ENCODE results near the gene CDX1.

The CDX1 gene

GRCh38 chr5:150144879-150145278 is 21.7 kb upstream of the CDX1 start:
- no peak for DNase-seq (ENCODE audit: extremely low read depth in 1 of 2, low read depth in 1 of 2)

- no peak for DNase-seq (ENCODE audit: extremely low read depth in 1 of 2, low read depth in 1 of 2)
Measured at GRCh38 chr5:150146235-150146634, 20.3 kb upstream of the CDX1 start.

GRCh38 chr5:150146862-150147601 is 19.5 kb upstream of the CDX1 start:
- no peak for DNase-seq (ENCODE audit: extremely low read depth in 1 of 2, low read depth in 1 of 2)

GRCh38 chr5:150147670-150148069 is 18.9 kb upstream of the CDX1 start:
- no peak for DNase-seq (ENCODE audit: extremely low read depth in 1 of 2, low read depth in 1 of 2)

- no peak for DNase-seq (ENCODE audit: extremely low read depth in 1 of 2, low read depth in 1 of 2)
Measured at GRCh38 chr5:150148117-150148927, 18.3 kb upstream of the CDX1 start.

GRCh38 chr5:150149618-150150017 is 17.0 kb upstream of the CDX1 start:
- no peak for DNase-seq (ENCODE audit: extremely low read depth in 1 of 2, low read depth in 1 of 2)

GRCh38 chr5:150152636-150153462 is 13.7 kb upstream of the CDX1 start:
- no peak for DNase-seq (ENCODE audit: extremely low read depth in 1 of 2, low read depth in 1 of 2)

GRCh38 chr5:150153483-150153882 is 13.1 kb upstream of the CDX1 start:
- no peak for DNase-seq (ENCODE audit: extremely low read depth in 1 of 2, low read depth in 1 of 2)

GRCh38 chr5:150153957-150154617 is 12.5 kb upstream of the CDX1 start:
- DNase-seq (ENCODE audit: extremely low read depth in 1 of 2, low read depth in 1 of 2), result no peak

- no peak for DNase-seq (ENCODE audit: extremely low read depth in 1 of 2, low read depth in 1 of 2)
Measured at GRCh38 chr5:150154618-150155128, 11.9 kb upstream of the CDX1 start.

GRCh38 chr5:150155258-150156026 is 11.1 kb upstream of the CDX1 start, which contains the start of gene PDGFRB:
Gene PDGFRB (minus strand): TSS chr5:150155845. CDS start chr5:150137047, 18,798 bp downstream.
- peak; percentile 13 to 17 for DNase-seq (ENCODE audit: extremely low read depth in 1 of 2, low read depth in 1 of 2)

- no peak for DNase-seq (ENCODE audit: extremely low read depth in 1 of 2, low read depth in 1 of 2)
Measured at GRCh38 chr5:150156027-150156368, 10.6 kb upstream of the CDX1 start.

GRCh38 chr5:150156540-150156939 is 10.0 kb upstream of the CDX1 start:
- no peak for DNase-seq (ENCODE audit: extremely low read depth in 1 of 2, low read depth in 1 of 2)

- DNase-seq (ENCODE audit: extremely low read depth in 1 of 2, low read depth in 1 of 2), result no peak
Measured at GRCh38 chr5:150157168-150157567, 9.4 kb upstream of the CDX1 start.

- DNase-seq (ENCODE audit: extremely low read depth in 1 of 2, low read depth in 1 of 2), result no peak
Measured at GRCh38 chr5:150158170-150158949, 8.2 kb upstream of the CDX1 start.

GRCh38 chr5:150159031-150159430 is 7.5 kb upstream of the CDX1 start:
- no peak for DNase-seq (ENCODE audit: extremely low read depth in 1 of 2, low read depth in 1 of 2)

GRCh38 chr5:150159741-150160179 is 6.8 kb upstream of the CDX1 start:
- DNase-seq (ENCODE audit: extremely low read depth in 1 of 2, low read depth in 1 of 2), result no peak

GRCh38 chr5:150160448-150161081 is 6.0 kb upstream of the CDX1 start:
- no peak for DNase-seq (ENCODE audit: extremely low read depth in 1 of 2, low read depth in 1 of 2)

Measured in stimulated activated CD8-positive, alpha-beta memory T cell treated with anti-CD3 and anti-CD28 coated beads, Interleukin-7, amount 100 ng/mL, for 48 hours (primary cell).